KMS-11 (cell line): ENCODE data around the gene GAB2.

Experiments used
- H2AFZ ChIP-seq: fragments of 200-600 bp; sonication (generic); 2 replicates; pipeline ENCODE4 v1.6.1; 2016; ENCODE audit warnings: antibody characterized with exemption, mixed run types, low read depth
- H3K27ac ChIP-seq: fragments of 200-600 bp; sonication (generic); 2 replicates; pipeline ENCODE4 v1.6.1; 2016; ENCODE audit warnings: mild to moderate bottlenecking, mixed run types
- H3K27me3 ChIP-seq: fragments of 200-600 bp; sonication (generic); 2 replicates; pipeline ENCODE4 v1.6.1; 2017; ENCODE audit warnings: mild to moderate bottlenecking, low read depth, mixed run types, moderate library complexity; ENCODE audit not compliant: insufficient read depth
- H3K36me3 ChIP-seq: fragments of 200-600 bp; sonication (generic); 2 replicates; pipeline ENCODE4 v1.6.1; 2017; ENCODE audit warnings: mild to moderate bottlenecking, mixed run types; ENCODE audit not compliant: insufficient read depth
- H3K4me1 ChIP-seq: fragments of 200-600 bp; sonication (generic); 2 replicates; pipeline ENCODE4 v1.6.1; 2016; ENCODE audit warnings: mild to moderate bottlenecking, low read depth, mixed run types; ENCODE audit not compliant: poor library complexity, severe bottlenecking
- H3K4me2 ChIP-seq: fragments of 200-600 bp; sonication (generic); 2 replicates; pipeline ENCODE4 v1.7.0; 2016; ENCODE audit warnings: mild to moderate bottlenecking, mixed run types
- H3K4me3 ChIP-seq: fragments of 200-600 bp; sonication (generic); IDR thresholded peaks from 2 replicates; pipeline ENCODE4 v1.6.1; 2017; ENCODE audit warnings: low read depth, low read length, mixed read lengths; ENCODE audit not compliant: insufficient read depth
- H3K79me2 ChIP-seq: fragments of 200-600 bp; sonication (generic); 2 replicates; pipeline ENCODE4 v1.6.1; 2016; ENCODE audit warnings: low read depth, mixed run types; ENCODE audit not compliant: insufficient read depth
- H3K9ac ChIP-seq: fragments of 200-600 bp; sonication (generic); 2 replicates; pipeline ENCODE4 v1.6.1; 2016; ENCODE audit warnings: mild to moderate bottlenecking, mixed run types
- H4K20me1 ChIP-seq: fragments of 200-600 bp; sonication (generic); 2 replicates; pipeline ENCODE4 v1.6.1; 2016; ENCODE audit warnings: mild to moderate bottlenecking, mixed run types; ENCODE audit not compliant: insufficient read depth
- TF ChIP-seq, protein P1 (sequence below): fragments of 200-600 bp; sonication (generic); conservative IDR thresholded peaks from 2 replicates; pipeline ENCODE4 v1.6.1; 2017; ENCODE audit warnings: low read depth, mild to moderate bottlenecking, antibody characterized with exemption, low read length, moderate library complexity, mixed read lengths

The GAB2 gene

DNA sequence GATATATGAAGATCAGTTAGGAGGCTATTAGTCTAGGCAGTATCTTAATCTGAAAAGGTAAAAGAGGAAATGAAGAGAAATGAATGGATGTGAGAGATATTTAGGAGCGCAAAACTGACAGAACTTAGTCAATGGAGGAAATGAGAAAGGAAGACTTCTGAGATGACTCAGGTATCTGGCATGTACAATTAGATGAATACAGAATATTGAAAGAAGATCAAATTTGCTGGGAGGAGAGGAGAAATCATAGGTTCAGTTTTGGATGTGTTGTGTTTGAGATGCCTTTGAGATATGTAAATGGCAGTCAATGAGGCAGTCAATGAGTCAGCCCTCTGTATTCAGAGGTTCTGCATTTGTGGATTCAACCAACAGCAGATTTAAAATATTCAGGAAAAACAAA is 42.9 kb upstream of the GAB2 start:
- Histone ChIP-seq H3K27ac (no peak overlapping the region), H3K36me3 (no peaks in the 10 kb centered on the region; the same call in 1 of the 2 replicates), H3K9ac (no peak overlapping the region)

DNA sequence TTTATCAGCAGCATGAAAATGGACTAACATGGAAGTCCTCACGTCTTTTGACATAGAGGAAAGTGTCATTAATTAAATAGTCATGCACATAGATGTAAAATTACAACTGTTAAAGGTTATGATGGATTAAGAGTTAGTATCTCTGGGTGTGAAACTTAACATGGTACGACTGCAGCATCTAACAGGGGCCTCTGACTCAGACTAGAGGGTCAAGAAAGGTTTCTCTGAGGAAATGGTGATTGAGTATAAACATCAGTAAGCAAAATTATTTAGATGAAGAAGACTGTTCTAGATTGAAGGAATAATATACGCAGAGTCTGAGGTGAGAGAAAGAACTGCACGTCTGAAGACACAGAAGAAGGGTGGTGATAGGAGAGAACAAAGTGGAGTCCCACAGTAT is 42.1 kb upstream of the GAB2 start:
- no peak overlapping the region for H3K27ac ChIP-seq
- no peaks in the 10 kb centered on the region; the same call in 1 of the 2 replicates for H3K36me3 ChIP-seq

More for the DNA sequence above, 42.9 kb upstream of the GAB2 start:
- H3K79me2 ChIP-seq = no peaks in the 10 kb centered on the region
- no peak overlapping the region for H3K4me2 ChIP-seq
- TF ChIP-seq, protein P1, sequence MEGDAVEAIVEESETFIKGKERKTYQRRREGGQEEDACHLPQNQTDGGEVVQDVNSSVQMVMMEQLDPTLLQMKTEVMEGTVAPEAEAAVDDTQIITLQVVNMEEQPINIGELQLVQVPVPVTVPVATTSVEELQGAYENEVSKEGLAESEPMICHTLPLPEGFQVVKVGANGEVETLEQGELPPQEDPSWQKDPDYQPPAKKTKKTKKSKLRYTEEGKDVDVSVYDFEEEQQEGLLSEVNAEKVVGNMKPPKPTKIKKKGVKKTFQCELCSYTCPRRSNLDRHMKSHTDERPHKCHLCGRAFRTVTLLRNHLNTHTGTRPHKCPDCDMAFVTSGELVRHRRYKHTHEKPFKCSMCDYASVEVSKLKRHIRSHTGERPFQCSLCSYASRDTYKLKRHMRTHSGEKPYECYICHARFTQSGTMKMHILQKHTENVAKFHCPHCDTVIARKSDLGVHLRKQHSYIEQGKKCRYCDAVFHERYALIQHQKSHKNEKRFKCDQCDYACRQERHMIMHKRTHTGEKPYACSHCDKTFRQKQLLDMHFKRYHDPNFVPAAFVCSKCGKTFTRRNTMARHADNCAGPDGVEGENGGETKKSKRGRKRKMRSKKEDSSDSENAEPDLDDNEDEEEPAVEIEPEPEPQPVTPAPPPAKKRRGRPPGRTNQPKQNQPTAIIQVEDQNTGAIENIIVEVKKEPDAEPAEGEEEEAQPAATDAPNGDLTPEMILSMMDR = no peak
- H3K4me3 ChIP-seq = no peak overlapping the region
- H3K27me3 ChIP-seq = no peaks in the 10 kb centered on the region
- H3K4me1 ChIP-seq = peaks cover 30% of the 10 kb centered on the region
- H4K20me1 ChIP-seq = no peaks in the 10 kb centered on the region; the same call in 1 of the 2 replicates
- H2AFZ ChIP-seq = no peak overlapping the region

DNA sequence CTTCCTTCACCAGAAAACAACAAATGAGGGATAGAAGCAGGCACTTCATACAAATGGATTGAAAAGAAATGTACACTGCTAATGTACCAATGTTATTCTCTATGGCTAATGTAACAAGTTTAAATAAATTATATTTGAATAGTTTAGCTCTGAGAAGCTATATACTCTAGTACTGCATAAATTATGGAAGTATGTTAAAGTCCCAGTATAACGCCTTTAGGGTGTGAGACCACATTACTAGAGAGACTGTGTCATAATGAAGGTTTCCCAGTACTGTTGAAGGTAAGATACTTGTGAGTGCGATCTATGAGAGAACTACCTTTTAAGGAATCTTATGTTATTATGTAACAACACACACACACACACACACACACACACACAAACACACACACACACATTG is 39.8 kb upstream of the GAB2 start:
- Histone ChIP-seq H3K79me2 (no peaks in the 10 kb centered on the region), H3K36me3 (no peaks in the 10 kb centered on the region), H3K27me3 (no peaks in the 10 kb centered on the region), H3K4me2 (no peak overlapping the region), H2AFZ (no peak overlapping the region), H3K4me3 (no peak overlapping the region), H3K4me1 (peaks cover 51% of the 10 kb centered on the region), H3K9ac (no peak overlapping the region), H3K27ac (no peak overlapping the region), H4K20me1 (no peaks in the 10 kb centered on the region; the same call in 1 of the 2 replicates)
- TF ChIP-seq, protein P1 = no peak

More for the DNA sequence above, 42.1 kb upstream of the GAB2 start:
- TF ChIP-seq, protein P1 = no peak
- H3K9ac ChIP-seq = no peak overlapping the region
- no peaks in the 10 kb centered on the region for H3K27me3 ChIP-seq
- no peak overlapping the region for H3K4me3 ChIP-seq
- no peaks in the 10 kb centered on the region for H3K79me2 ChIP-seq
- H4K20me1 ChIP-seq = no peaks in the 10 kb centered on the region; the same call in 1 of the 2 replicates
- peaks cover 33% of the 10 kb centered on the region for H3K4me1 ChIP-seq
- H2AFZ ChIP-seq = no peak overlapping the region
- H3K4me2 ChIP-seq = no peak overlapping the region

DNA sequence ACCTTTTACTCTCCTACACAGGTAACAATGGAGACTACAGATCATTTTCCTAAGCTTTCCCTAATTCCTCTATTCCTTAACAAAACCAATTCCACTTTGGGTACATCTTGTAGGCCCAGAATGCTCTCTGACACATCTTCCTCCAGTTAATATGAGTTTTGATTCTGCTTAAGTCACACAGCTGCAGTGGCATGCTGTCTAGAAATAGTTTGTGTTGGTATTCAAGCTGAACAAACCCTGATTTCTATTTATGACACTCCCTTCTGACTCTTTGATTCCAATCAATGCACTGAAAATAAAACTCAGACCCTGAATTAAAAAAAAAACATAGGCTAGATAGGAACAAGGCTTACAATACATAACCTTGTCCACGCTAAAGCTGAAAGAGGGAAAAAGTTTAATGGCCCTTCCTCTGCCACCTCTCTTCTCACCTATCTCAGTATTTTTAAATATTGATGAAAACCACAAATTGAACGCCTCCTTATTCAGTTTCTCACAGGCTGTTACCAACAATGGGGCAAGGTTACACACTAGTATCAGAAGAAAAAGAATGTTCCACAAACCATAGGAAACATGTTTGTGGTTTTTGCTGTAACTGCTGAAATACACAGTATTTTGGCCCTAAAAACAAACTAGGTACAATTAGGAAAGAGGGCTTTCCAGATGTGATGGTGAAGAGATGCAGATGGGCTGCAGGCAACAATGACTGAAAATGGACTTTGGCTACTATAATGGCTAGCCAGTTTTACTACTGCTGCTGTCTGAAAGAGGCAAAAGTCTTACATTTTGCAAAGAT is 35.7 kb upstream of the GAB2 start:
- Histone ChIP-seq H3K9ac (peak overlapping the region; percentile 25; the same call in 1 of the 2 replicates), H2AFZ (0 out of 2 replicates have a peak overlapping the region, but pooled peaks have one; percentile 10), H3K36me3 (no peaks in the 10 kb centered on the region), H3K27me3 (no peaks in the 10 kb centered on the region), H3K4me3 (no peak overlapping the region), H3K4me2 (peak overlapping the region; percentile 87), H3K4me1 (peaks cover 80% of the 10 kb centered on the region), H4K20me1 (no peaks in the 10 kb centered on the region), H3K79me2 (no peaks in the 10 kb centered on the region), H3K27ac (peak overlapping the region; percentile 74)
- TF ChIP-seq, protein P1 = no peak
